Activated T-helper 2 cell treated with anti-CD3 and anti-CD28 coated beads, Interferon-gamma antibody, Interleukin-2, Interleukin-4, amounts not matched to agents 10 μg/mL and 5 μg/mL and 100 μg/mL, durations not matched to agents 14 hours and 24 hours and 36 hours (primary cell): Measurements from ENCODE around the gene RSU1. TPM values are rescaled to one million over a fixed set of nuclear protein-coding genes. Genes with fewer than 3 reads are reported as not detected.

Experiments used
- DNase-seq: peaks from one replicate; pipeline ENCODE4 v3.0.0; 2021; ENCODE audit warnings: low spot score
- H3K27ac Mint-ChIP-seq: one replicate; pipeline ENCODE4 v1.8.0; 2021; ENCODE audit warnings: mixed read lengths
- H3K27me3 Mint-ChIP-seq: one replicate; pipeline ENCODE4 v1.8.0; 2021; ENCODE audit warnings: low read depth, mixed read lengths
- H3K36me3 Mint-ChIP-seq: one replicate; pipeline ENCODE4 v1.8.0; 2021; ENCODE audit warnings: low read depth, mixed read lengths
- H3K4me1 Mint-ChIP-seq: one replicate; pipeline ENCODE4 v1.8.0; 2021; ENCODE audit warnings: low read depth, mixed read lengths
- H3K4me3 Mint-ChIP-seq: one replicate; pipeline ENCODE4 v1.8.0; 2021; ENCODE audit warnings: low read depth, mild to moderate bottlenecking, moderate library complexity, mixed read lengths
- H3K9me3 Mint-ChIP-seq: one replicate; pipeline ENCODE4 v1.8.0; 2021; ENCODE audit warnings: mixed read lengths
- intact Hi-C: fragments of 100-400 bp; cut with micrococcal nuclease; formaldehyde crosslinking; loops from one replicate; pipeline ENCODE4 v1.15.1; 2023
- total RNA-seq: library from RNA; stranded (reverse); gene quantifications from 2 replicates; pipeline ENCODE4 v1.2.3, GENCODE V29; 2022

Gene RSU1
- 49.1 and 54.0 TPM in 2 replicates for total RNA-seq

DNA sequence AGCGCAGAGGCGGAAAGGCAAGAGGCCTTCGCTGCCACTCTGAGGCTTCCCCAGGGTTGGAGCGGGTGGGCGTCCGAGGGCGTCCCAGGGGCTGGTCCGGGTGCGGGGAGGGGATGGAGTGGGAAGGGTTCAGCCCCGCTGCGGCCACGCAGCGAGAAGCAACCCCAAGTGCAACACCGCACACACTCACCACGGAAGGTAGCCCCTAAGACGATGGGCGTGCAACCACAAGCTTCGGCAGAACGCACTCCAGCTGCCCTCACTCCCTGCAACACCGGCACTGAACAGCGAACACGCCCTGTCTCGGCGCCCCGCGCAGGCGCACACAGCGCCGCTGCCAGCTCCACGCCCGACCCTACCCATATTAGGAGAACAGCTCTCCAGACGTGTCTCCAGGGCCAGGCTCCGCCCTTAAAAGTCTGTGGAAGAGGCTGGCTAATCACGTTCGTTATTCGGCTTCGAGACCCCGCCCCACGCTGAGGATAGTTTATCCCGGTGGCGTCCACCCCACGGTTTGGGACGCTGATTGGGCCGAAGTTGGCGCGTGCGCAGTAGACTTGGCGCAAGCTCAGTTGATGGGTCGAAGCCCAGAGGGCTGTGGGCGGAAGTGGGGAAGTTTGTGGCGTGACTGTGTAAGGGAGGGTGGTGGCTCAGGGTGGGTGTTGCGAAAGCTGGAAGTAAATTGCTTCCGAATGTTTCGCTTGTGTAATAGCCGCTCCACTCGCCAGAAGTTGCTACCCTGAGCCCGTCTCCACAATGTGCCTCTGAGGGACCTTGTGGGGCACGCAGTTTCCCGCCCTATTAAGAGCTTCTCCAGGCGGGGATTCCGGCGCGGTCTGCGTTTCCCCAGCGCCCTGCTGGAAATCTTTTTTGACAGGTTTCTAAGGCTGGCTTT is at the start of gene RSU1:
Gene RSU1 (minus strand): TSS at position 300 of the 895 bp plus-strand sequence. CDS start 343 bp downstream, outside the sequence.
- intact Hi-C loops, result loop anchor here (1.0 to 10.0 kb wide), 9 partner anchors 38 to 1837 kb away; partner anchors contain the start of genes ARL5B, MINDY3, NSUN6 and STAM
- peak within 1 kb of the TSS; percentile 79 for H3K27ac Mint-ChIP-seq
- H3K27me3 Mint-ChIP-seq, result peaks cover 10% of the 10 kb centered on the region
- H3K9me3 Mint-ChIP-seq, result peaks cover 15% of the 10 kb centered on the region
- H3K4me1 Mint-ChIP-seq, result peaks cover 27% of the 10 kb centered on the region
- peaks cover 23% of the 10 kb centered on the region for H3K36me3 Mint-ChIP-seq
- H3K4me3 Mint-ChIP-seq, result peak within 1 kb of the TSS; percentile 93
- DNase-seq, result peak; percentile 100

DNA sequence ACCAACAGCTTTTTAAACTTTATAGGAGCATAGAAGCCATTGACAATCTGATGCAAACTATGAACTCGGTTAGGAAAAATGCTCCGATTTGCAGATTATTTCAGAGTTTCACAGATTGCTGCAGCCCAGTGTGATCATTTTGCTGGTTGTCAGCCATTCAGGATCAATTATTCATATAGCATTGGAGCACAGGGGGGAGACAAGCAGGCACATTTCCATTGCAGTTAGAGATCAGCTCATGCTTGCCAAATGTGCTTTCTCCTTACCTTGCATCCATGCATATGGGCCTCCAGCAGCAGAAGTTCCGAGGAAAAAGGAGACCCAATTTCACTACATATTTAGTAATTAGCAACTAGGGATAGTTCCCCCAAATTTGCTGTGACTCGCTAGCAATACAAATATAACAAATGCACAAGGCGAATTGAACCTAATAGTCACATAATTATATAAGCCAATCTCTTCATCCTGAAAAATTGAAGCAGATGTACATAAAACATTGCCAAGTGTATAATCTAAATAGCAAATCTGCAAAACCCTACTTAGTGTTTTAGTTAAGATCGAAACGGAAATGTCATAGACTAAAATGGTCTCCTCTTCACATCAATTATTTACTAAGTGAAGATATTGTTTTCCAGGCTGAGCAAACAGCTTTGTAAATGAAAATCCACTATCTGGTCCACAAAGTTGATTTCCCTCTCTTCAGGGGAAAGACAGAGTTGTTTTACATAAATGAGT is 49.5 kb upstream of the RSU1 start:
- H3K27ac Mint-ChIP-seq, result no peak overlapping the region
- H3K9me3 Mint-ChIP-seq, result no peaks in the 10 kb centered on the region
- intact Hi-C loops, result no loop called here
- no peaks in the 10 kb centered on the region for H3K4me1 Mint-ChIP-seq
- no peaks in the 10 kb centered on the region for H3K36me3 Mint-ChIP-seq
- peaks cover 33% of the 10 kb centered on the region for H3K27me3 Mint-ChIP-seq
- H3K4me3 Mint-ChIP-seq, result no peak overlapping the region
- DNase-seq, result no peak

GRCh38 chr10:16865766-16866165 is 48.5 kb upstream of the RSU1 start:
- intact Hi-C loops, result no loop called here
- Mint-ChIP-seq H3K4me1 (no peaks in the 10 kb centered on the region), H3K27ac (no peak overlapping the region), H3K27me3 (peaks cover 36% of the 10 kb centered on the region), H3K9me3 (no peaks in the 10 kb centered on the region), H3K36me3 (no peaks in the 10 kb centered on the region), H3K4me3 (no peak overlapping the region)
- DNase-seq, result no peak

DNA sequence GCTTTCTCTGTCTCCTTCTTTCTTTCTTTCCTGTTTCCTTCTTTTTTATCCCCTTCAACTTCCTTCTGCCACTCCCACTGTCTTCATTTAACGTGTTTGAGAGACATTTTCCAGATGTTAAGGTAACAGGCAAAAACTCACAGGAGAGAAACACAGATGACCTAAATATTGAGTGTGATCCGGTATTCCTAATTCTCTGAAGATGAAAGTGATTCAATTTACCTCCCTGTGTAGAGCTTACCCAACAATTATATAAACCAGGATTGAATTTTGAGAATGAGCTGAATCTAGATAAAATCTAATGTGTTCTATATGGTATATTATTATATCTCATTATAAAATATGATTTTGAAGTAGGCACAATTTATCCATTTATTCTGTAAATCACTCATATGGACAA is 46.5 kb upstream of the RSU1 start:
- intact Hi-C loops, result no loop called here
- Mint-ChIP-seq H3K4me1 (no peaks in the 10 kb centered on the region), H3K4me3 (no peak overlapping the region), H3K27me3 (peaks cover 38% of the 10 kb centered on the region), H3K27ac (no peak overlapping the region), H3K36me3 (no peaks in the 10 kb centered on the region), H3K9me3 (no peaks in the 10 kb centered on the region)
- no peak for DNase-seq

DNA sequence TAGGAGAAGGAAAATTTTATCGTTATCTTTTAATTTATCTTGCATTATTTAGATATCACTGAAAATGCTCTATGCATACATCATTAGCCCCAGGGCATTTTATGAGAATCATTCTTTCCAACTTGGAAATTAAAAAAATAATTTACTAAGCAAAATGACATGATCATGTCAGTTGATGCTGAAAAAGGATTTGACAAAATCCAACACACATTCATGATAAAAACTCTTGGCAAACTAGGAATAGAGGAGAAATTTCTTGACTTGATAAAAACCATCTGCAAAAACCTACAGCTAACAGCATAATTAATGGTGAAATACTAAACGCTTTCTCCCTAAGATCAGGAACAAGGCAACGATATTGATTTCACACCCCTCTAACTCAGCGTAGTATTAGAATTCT is 40.2 kb upstream of the RSU1 start:
- Mint-ChIP-seq H3K9me3 (no peaks in the 10 kb centered on the region), H3K27ac (no peak overlapping the region), H3K4me3 (no peak overlapping the region), H3K27me3 (peaks cover 19% of the 10 kb centered on the region), H3K36me3 (no peaks in the 10 kb centered on the region), H3K4me1 (no peaks in the 10 kb centered on the region)
- intact Hi-C loops, result no loop called here
- no peak for DNase-seq

- Mint-ChIP-seq H3K4me1 (no peaks in the 10 kb centered on the region), H3K27me3 (peaks cover 18% of the 10 kb centered on the region), H3K4me3 (no peak overlapping the region), H3K27ac (no peak overlapping the region), H3K9me3 (no peaks in the 10 kb centered on the region), H3K36me3 (no peaks in the 10 kb centered on the region)
- intact Hi-C loops, result no loop called here
- DNase-seq, result no peak
Observed at GRCh38 chr10:16856567-16856966, 39.3 kb upstream of the RSU1 start.

DNA sequence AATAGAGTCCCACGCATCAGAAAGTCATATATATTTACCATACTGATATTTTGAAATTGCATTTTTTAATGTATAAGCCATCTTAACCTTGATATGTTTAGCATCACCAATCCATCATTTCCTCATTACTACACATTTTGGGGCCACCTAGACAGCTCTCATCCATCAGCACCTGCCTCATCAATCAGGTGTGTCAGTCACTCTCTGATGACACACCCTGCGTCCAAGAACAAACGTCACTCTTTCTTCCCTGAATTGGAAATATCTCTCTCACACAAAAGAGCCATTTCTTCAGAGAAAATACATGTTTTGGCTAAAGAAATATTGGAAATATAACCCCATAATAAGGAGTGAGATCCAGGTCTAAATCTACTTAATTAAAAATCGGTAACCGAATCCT is 38.9 kb upstream of the RSU1 start:
- Mint-ChIP-seq H3K4me1 (no peaks in the 10 kb centered on the region), H3K27me3 (peaks cover 22% of the 10 kb centered on the region), H3K4me3 (no peak overlapping the region), H3K27ac (no peak overlapping the region), H3K9me3 (no peaks in the 10 kb centered on the region), H3K36me3 (no peaks in the 10 kb centered on the region)
- intact Hi-C loops, result no loop called here
- DNase-seq, result no peak

GRCh38 chr10:16854623-16855022 is 37.4 kb upstream of the RSU1 start:
- Mint-ChIP-seq H3K27ac (no peak overlapping the region), H3K36me3 (no peaks in the 10 kb centered on the region), H3K9me3 (no peaks in the 10 kb centered on the region), H3K27me3 (peaks cover 24% of the 10 kb centered on the region), H3K4me3 (no peak overlapping the region), H3K4me1 (no peaks in the 10 kb centered on the region)
- no peak for DNase-seq
- intact Hi-C loops, result no loop called here

GRCh38 chr10:16853809-16854208 is 36.6 kb upstream of the RSU1 start:
- H3K9me3 Mint-ChIP-seq, result no peaks in the 10 kb centered on the region
- H3K27me3 Mint-ChIP-seq, result peaks cover 24% of the 10 kb centered on the region
- no peaks in the 10 kb centered on the region for H3K4me1 Mint-ChIP-seq
- H3K36me3 Mint-ChIP-seq, result no peaks in the 10 kb centered on the region
- H3K4me3 Mint-ChIP-seq, result no peak overlapping the region
- intact Hi-C loops, result no loop called here
- no peak overlapping the region for H3K27ac Mint-ChIP-seq
- DNase-seq, result no peak

- Mint-ChIP-seq H3K4me3 (no peak overlapping the region), H3K36me3 (no peaks in the 10 kb centered on the region), H3K9me3 (no peaks in the 10 kb centered on the region), H3K27me3 (peaks cover 21% of the 10 kb centered on the region), H3K27ac (no peak overlapping the region), H3K4me1 (no peaks in the 10 kb centered on the region)
- DNase-seq, result no peak
- intact Hi-C loops, result no loop called here
Observed at GRCh38 chr10:16853201-16853600, 36.0 kb upstream of the RSU1 start.

GRCh38 chr10:16852624-16853023 is 35.4 kb upstream of the RSU1 start:
- Mint-ChIP-seq H3K4me1 (no peaks in the 10 kb centered on the region), H3K4me3 (no peak overlapping the region), H3K36me3 (no peaks in the 10 kb centered on the region), H3K27ac (no peak overlapping the region), H3K27me3 (peaks cover 21% of the 10 kb centered on the region), H3K9me3 (no peaks in the 10 kb centered on the region)
- intact Hi-C loops, result no loop called here
- no peak for DNase-seq

DNA sequence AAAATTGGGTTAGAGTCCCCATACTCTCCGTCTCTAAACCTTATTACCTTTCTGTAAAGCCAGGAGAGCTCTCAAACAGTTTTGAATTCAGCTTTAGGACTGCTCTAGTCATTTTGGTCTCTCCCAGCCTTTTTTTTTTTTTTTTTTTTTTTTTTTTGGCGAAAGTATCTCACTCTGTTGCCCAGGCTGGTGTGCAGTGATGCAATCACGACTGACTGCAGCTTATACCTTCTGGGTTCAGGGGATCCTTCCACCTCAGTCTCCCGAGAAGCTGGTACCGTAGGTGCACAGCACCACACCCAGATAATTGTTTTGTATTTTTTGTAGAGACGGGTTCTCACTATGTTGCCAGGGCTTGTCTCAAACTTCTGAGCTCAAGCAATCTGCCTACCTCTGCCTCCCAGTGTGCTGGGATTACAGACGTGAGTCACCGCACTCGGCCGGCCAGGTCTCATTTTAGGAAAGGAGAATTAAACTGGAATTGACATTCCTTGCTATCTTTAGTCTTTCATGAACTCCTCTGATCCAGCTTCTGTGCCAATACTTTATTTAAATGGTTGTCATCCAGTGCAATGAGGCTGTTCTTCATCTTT is 31.4 kb upstream of the RSU1 start:
- Mint-ChIP-seq H3K27me3 (peaks cover 21% of the 10 kb centered on the region), H3K4me3 (no peak overlapping the region), H3K27ac (no peak overlapping the region), H3K9me3 (no peaks in the 10 kb centered on the region), H3K4me1 (no peaks in the 10 kb centered on the region), H3K36me3 (no peaks in the 10 kb centered on the region)
- intact Hi-C loops, result no loop called here
- DNase-seq, result no peak

GRCh38 chr10:16847644-16848043 is 30.4 kb upstream of the RSU1 start:
- H3K9me3 Mint-ChIP-seq, result no peaks in the 10 kb centered on the region
- intact Hi-C loops, result no loop called here
- no peak overlapping the region for H3K27ac Mint-ChIP-seq
- peaks cover 26% of the 10 kb centered on the region for H3K27me3 Mint-ChIP-seq
- no peak overlapping the region for H3K4me3 Mint-ChIP-seq
- no peaks in the 10 kb centered on the region for H3K36me3 Mint-ChIP-seq
- H3K4me1 Mint-ChIP-seq, result peaks cover 2% of the 10 kb centered on the region
- no peak for DNase-seq
